Nephron progenitor cell (in vitro differentiated cells): ENCODE data around the gene MEIOC.
"Not testable (repeated sequence)": the region's sequence is repeated elsewhere in the genome, so short reads cannot be mapped to it uniquely, and the experiment has no call there.

ENCODE experiments used
- DNase-seq: peaks from one replicate; pipeline ENCODE4 v3.0.0; 2021
- H3K27ac Mint-ChIP-seq: 2 replicates; pipeline ENCODE4 v1.8.0; 2021; ENCODE audit warnings: mild to moderate bottlenecking, moderate library complexity, mixed read lengths
- H3K27me3 Mint-ChIP-seq: 2 replicates; pipeline ENCODE4 v1.8.0; 2021; ENCODE audit warnings: mild to moderate bottlenecking, low read depth, mixed read lengths; ENCODE audit not compliant: poor library complexity
- H3K36me3 Mint-ChIP-seq: 2 replicates; pipeline ENCODE4 v1.8.0; 2021; ENCODE audit warnings: low read depth, mixed read lengths
- H3K4me1 Mint-ChIP-seq: 2 replicates; pipeline ENCODE4 v1.8.0; 2021; ENCODE audit warnings: mixed read lengths
- H3K4me3 Mint-ChIP-seq: 2 replicates; pipeline ENCODE4 v1.8.0; 2021; ENCODE audit warnings: mild to moderate bottlenecking, moderate library complexity, mixed read lengths
- H3K9me3 Mint-ChIP-seq: 2 replicates; pipeline ENCODE4 v1.8.0; 2021; ENCODE audit warnings: mild to moderate bottlenecking, moderate library complexity, mixed read lengths
- TF ChIP-seq, protein P1 (sequence below): fragments of 200-600 bp; sonication (generic); IDR thresholded peaks from 2 replicates; pipeline ENCODE4 v1.5.0; 2021; ENCODE audit warnings: antibody characterized with exemption

The MEIOC gene

DNA sequence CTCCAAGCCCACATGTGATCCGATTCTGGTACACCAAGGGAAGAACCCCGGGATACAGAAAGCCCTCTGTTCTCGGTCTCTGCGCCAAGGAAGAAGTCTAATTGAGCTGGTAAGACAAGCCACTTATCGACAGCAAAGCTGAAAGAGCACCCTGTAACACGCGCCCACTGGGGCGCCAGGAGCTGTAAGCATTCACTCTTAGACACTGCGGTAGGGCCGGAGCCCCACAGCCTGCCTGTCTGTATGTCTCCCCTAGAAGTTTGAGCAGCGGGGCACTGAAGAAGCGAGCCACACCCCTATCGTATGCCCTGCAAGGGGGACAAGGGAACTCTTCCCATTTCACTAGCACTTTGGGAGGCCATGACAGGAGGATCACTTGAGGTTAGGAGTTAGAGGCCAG, 27.0 kb upstream of the MEIOC start:
- Mint-ChIP-seq H3K4me1 (peaks cover 59% of the 10 kb centered on the region), H3K36me3 (no peaks in the 10 kb centered on the region), H3K27ac (peak overlapping the region; percentile 39), H3K27me3 (peaks cover 15% of the 10 kb centered on the region), H3K9me3 (no peaks in the 10 kb centered on the region), H3K4me3 (peak overlapping the region; percentile 68)
- DNase-seq, result no peak
- TF ChIP-seq, protein P1, sequence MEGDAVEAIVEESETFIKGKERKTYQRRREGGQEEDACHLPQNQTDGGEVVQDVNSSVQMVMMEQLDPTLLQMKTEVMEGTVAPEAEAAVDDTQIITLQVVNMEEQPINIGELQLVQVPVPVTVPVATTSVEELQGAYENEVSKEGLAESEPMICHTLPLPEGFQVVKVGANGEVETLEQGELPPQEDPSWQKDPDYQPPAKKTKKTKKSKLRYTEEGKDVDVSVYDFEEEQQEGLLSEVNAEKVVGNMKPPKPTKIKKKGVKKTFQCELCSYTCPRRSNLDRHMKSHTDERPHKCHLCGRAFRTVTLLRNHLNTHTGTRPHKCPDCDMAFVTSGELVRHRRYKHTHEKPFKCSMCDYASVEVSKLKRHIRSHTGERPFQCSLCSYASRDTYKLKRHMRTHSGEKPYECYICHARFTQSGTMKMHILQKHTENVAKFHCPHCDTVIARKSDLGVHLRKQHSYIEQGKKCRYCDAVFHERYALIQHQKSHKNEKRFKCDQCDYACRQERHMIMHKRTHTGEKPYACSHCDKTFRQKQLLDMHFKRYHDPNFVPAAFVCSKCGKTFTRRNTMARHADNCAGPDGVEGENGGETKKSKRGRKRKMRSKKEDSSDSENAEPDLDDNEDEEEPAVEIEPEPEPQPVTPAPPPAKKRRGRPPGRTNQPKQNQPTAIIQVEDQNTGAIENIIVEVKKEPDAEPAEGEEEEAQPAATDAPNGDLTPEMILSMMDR, result no peak

DNA sequence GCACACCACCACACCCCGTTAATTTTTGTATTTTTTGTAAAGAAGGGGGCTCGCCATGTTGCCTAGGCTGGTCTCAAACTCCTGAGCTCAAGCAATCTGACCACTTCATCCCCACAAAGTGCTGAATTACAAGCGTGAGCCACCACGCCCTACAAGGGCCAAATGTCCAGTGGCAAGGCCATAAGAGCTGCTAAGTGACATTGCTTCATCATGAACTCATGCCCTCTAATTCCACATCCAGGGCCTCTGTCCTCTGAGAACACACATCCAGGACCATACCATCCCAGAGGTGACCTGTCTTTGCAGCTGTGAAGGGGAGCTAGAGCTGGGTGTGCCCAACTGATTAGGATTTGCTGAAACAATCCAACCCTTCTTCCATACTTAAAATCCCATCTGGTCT, 25.6 kb upstream of the MEIOC start:
- no peaks in the 10 kb centered on the region for H3K9me3 Mint-ChIP-seq
- H3K4me3 Mint-ChIP-seq, result no peak overlapping the region

DNA sequence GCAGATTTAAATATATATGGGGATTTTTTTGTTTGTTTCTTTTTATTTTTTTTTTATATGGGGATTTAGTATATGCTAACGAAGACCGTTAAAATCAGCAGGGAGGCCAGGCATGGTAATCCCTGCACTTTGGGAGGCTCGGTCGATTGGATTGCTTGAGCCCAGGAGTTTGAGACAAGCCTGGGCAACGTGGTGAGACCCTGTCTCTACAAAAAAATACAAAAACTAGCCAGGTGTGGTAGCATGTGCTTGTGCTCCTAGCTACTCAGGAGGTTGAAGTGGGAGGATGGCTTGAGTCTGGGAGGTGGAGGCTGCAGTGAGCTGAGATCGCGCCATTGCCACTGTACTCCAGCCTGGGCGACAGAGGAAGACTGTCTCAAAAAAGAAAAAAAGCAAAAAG, 22.3 kb upstream of the MEIOC start:
- Mint-ChIP-seq H3K36me3 (no peaks in the 10 kb centered on the region), H3K27me3 (peaks cover 14% of the 10 kb centered on the region), H3K4me3 (no peak overlapping the region), H3K27ac (no peak overlapping the region), H3K4me1 (peaks cover 28% of the 10 kb centered on the region), H3K9me3 (no peaks in the 10 kb centered on the region)
- TF ChIP-seq, protein P1, result no peak
- no peak for DNase-seq

More for the DNA sequence above, 25.6 kb upstream of the MEIOC start:
- H3K4me1 Mint-ChIP-seq, result peaks cover 51% of the 10 kb centered on the region
- TF ChIP-seq, protein P1, result no peak
- peaks cover 15% of the 10 kb centered on the region for H3K27me3 Mint-ChIP-seq
- no peak overlapping the region for H3K27ac Mint-ChIP-seq
- no peaks in the 10 kb centered on the region for H3K36me3 Mint-ChIP-seq
- DNase-seq, result no peak

DNA sequence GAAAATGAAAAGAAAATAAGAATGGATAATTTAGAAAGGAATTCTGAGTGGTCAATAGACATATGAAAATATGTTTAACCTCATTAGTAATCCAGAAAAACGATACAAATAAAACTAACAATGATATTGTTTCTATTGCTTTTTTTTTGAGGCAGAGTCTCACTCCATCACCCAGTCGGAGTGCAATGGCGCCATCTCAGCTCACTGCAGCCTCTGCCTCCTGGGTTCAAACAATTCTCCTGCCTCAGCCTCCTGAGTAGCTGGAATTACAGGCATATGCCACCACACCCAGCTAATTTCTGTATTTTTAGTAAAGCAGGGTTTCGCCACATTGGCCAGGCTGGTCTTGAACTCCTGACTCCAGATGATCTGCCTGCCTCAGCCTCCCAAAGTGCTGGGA, 21.9 kb upstream of the MEIOC start:
- Mint-ChIP-seq H3K4me1 (peaks cover 24% of the 10 kb centered on the region), H3K27me3 (peaks cover 12% of the 10 kb centered on the region)
- not testable (repeated sequence) for H3K4me3 Mint-ChIP-seq, H3K36me3 Mint-ChIP-seq, DNase-seq, H3K9me3 Mint-ChIP-seq, H3K27ac Mint-ChIP-seq

DNA sequence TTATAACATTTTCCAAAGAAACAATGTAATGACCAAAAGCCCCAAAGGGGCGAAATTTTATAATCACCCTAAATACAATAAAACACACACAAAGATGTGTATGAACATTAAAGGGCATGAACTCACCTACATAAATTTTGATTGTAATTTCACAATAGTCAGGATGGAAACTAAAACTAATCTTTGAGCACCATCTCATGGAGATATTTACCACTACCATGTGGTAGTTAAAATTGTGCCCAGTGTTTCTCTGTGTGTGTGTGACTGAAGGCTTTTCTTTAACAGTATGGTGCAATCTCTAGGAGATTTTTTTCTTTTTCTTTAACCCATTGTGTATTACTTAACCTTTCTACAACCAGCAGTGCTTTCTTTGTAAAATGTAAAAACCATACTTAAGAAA, 19.7 kb upstream of the MEIOC start:
- Mint-ChIP-seq H3K4me1 (peaks cover 10% of the 10 kb centered on the region), H3K36me3 (no peaks in the 10 kb centered on the region), H3K9me3 (no peaks in the 10 kb centered on the region), H3K4me3 (no peak overlapping the region), H3K27me3 (peaks cover 15% of the 10 kb centered on the region), H3K27ac (no peak overlapping the region)
- TF ChIP-seq, protein P1, result peak; percentile 39
- DNase-seq, result no peak

DNA sequence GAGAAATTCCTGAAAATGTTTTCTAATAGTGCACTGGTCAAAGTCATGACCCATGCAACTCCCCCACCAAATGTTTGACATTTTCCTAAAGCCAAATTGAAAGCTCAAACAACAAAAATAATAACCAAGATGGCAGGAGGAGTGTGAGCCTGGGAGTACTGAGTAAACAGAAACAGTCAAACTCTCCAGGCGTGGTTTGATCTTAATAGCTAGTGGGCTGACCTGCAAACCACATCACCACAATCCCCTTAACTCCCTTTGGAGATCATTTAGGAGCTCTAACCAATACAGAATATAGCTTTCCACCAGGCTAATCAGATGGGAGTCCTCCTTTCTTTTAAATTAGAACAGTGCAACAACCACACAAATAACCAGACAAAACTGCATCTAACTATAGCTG, 19.2 kb upstream of the MEIOC start:
- H3K4me3 Mint-ChIP-seq, result no peak overlapping the region
- peaks cover 10% of the 10 kb centered on the region for H3K4me1 Mint-ChIP-seq
- TF ChIP-seq, protein P1, result no peak
- no peak for DNase-seq
- peaks cover 19% of the 10 kb centered on the region for H3K27me3 Mint-ChIP-seq
- H3K9me3 Mint-ChIP-seq, result no peaks in the 10 kb centered on the region
- no peaks in the 10 kb centered on the region for H3K36me3 Mint-ChIP-seq
- no peak overlapping the region for H3K27ac Mint-ChIP-seq
